ENCODE data around the gene HEMK1. TPM values are rescaled to one million over a fixed set of nuclear protein-coding genes. Genes with fewer than 3 reads are reported as not detected.

The HEMK1 gene
- total and polyA plus RNA-seq, 2 donors (not counting 3 experiments of a cell fraction or from before 2014, with no cell fraction given), result 14.2 to 15.2 TPM

GRCh38 chr3:50604110-50604621 lies 34.8 kb downstream of the HEMK1 start:
- Histone ChIP-seq H3K4me3 (replicated peaks in 1 of 3; ENCODE audit: insufficient read depth in 1 of 3, low read depth in 1 of 3, low read length in 3 of 3) (no peak overlapping the region), H3K79me2 (ENCODE audit: control insufficient read depth, insufficient read depth, low read length) (no peaks in the 10 kb centered on the region), H3K4me1 (ENCODE audit: control insufficient read depth, extremely low read depth, insufficient read depth, low read length) (peaks cover 10% of the 10 kb centered on the region), H3K4me2 (ENCODE audit: insufficient read depth, low read length) (no peak overlapping the region), H3K9ac (replicated peaks; ENCODE audit: extremely low read depth, insufficient read depth, low read length) (no peak overlapping the region), H3K27me3 (ENCODE audit: control insufficient read depth in 2 of 2, insufficient read depth in 2 of 2, low read length in 2 of 2) (no peaks in the 10 kb centered on the region), H2AFZ (ENCODE audit: low read depth, low read length) (no peak overlapping the region), H3K9me1 (replicated peaks; ENCODE audit: control insufficient read depth, extremely low read depth, insufficient read depth, low read length) (no peaks in the 10 kb centered on the region), H4K20me1 (replicated peaks; ENCODE audit: control insufficient read depth, extremely low read depth, insufficient read depth, low read length) (no peaks in the 10 kb centered on the region), H3K27ac (ENCODE audit: insufficient read depth, low read depth, low read length) (no peak overlapping the region), H3K9me3 (replicated peaks; ENCODE audit: control insufficient read depth, insufficient read depth, low read length) (no peaks in the 10 kb centered on the region), H3K36me3 (ENCODE audit: control insufficient read depth in 2 of 2, extremely low read depth in 1 of 2, insufficient read depth in 2 of 2, low read length in 2 of 2) (peaks cover 0 to 6% of the 10 kb centered on the region in 2 experiments)
- intact Hi-C loops (cut with micrococcal nuclease), result no loop called here
- FAIRE-seq, result no peak
- no peak for TF ChIP-seq CTCF (IDR thresholded peaks at IDR 0.05; ENCODE audit: extremely low read depth in 1 of 2, insufficient read depth in 1 of 2, low read depth in 1 of 2, low read length in 2 of 2)
- no peak for TF ChIP-seq MAX (IDR thresholded peaks at IDR 0.05; ENCODE audit: insufficient read depth, insufficient read length)
- TF ChIP-seq FOS (IDR thresholded peaks at IDR 0.05; ENCODE audit: borderline replicate concordance, insufficient read depth, low read length), result no peak
- no peak for TF ChIP-seq JUN (IDR thresholded peaks at IDR 0.05; ENCODE audit: borderline replicate concordance, insufficient read depth, insufficient read length, low read depth)
- BruUV-seq (replicated peaks), result no TSS peak
- ChIA-PET POLR2A (no interaction called here), CTCF (no interaction called here)
- dilution Hi-C loops (cut with MboI; ENCODE audit: extremely low pct_ligation_motif_present, low sequenced_read_pairs), result no loop called here
- DNase-seq (ENCODE audit: low read depth, low spot score), result no peak
